ENCODE data around the gene ZC3H7A.

DNA sequence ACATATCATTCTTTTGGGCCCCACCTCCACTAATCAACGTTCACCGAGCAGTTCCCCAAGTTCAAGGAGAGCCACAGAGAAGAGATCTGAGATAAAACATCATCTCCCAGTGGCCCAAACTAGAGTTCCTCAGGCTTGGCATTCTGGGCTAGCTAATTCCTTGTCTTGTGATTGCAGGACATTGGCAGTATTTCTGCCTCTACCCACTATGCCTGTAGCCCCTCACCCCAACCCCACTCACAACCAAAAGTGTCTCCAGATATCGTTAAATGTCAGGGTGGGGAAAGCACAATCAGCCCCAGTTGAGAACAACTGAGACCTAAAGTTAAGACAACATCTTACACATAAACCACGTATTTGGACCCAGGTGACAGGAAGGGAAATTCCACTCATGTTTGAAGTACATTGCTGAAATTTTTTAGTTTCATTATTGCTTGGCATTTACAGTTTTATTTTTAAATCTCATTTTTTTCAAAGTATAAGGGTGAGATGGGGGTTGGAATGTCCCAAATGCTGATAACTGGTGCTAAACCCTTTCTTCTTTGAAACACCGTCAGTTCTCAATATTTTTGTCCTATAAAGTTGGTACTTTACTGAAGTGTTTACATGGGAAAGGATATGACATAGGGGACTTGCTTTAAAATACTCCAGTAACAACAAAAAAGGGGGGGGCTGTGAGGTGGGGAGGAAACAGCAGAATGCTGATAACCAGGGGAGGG is 13.6 kb downstream of the ZC3H7A start:
- TF ChIP-seq SP1 (IDR thresholded peaks at IDR 0.05) = no peak
- TF ChIP-seq ELF4 (IDR thresholded peaks at IDR 0.05) = no peak
- no peak for TF ChIP-seq FOXA1 (IDR thresholded peaks at IDR 0.05)
- no peak for TF ChIP-seq BHLHE40 (IDR thresholded peaks at IDR 0.05; ENCODE audit: borderline replicate concordance)
- no peak for TF ChIP-seq L3MBTL2 (conservative IDR thresholded peaks at IDR 0.05)
- no peak for TF ChIP-seq FOXK2 (IDR thresholded peaks at IDR 0.05)
- TF ChIP-seq TARDBP (IDR thresholded peaks at IDR 0.05) = no peak
- no peak for TF ChIP-seq FOXM1 (IDR thresholded peaks at IDR 0.05; ENCODE audit: borderline replicate concordance)
- TF ChIP-seq ZNF384 (IDR thresholded peaks at IDR 0.05) = no peak
- no peak for TF ChIP-seq HDGF (IDR thresholded peaks at IDR 0.05; ENCODE audit: borderline replicate concordance)
- TF ChIP-seq ARNT (IDR thresholded peaks at IDR 0.05) = no peak
- TF ChIP-seq CTBP1 (IDR thresholded peaks at IDR 0.05; ENCODE audit: borderline replicate concordance) = no peak
- no peak for TF ChIP-seq PKNOX1 (IDR thresholded peaks at IDR 0.05)

All from HEK293T (cell line).